A673 (cell line): ENCODE data around the gene SNX18.

Experiments
- CTCF ChIP-seq: fragments of 300-800, 200-600 bp; sonication (generic); conservative IDR thresholded peaks from 2 replicates; pipeline ENCODE4 v1.5.1; 2017; ENCODE audit warnings: low read depth, mild to moderate bottlenecking, antibody characterized with exemption, low read length, moderate library complexity, mixed read lengths
- EZH2 ChIP-seq: fragments of 200-600 bp; sonication (generic); IDR thresholded peaks from 2 replicates; pipeline ENCODE4 v1.6.1; 2017; ENCODE audit warnings: borderline replicate concordance, low read depth, mild to moderate bottlenecking, mixed read lengths, antibody characterized with exemption, low read length; ENCODE audit not compliant: poor library complexity, severe bottlenecking

- no peak for TF ChIP-seq CTCF
- TF ChIP-seq EZH2, result no peak
Measured at GRCh38 chr5:54577937-54578653, 60.5 kb downstream of the SNX18 start.
